ENCODE results near the gene MRPL52.

Gene MRPL52

GRCh38 chr14:22875003-22875747 lies 45.5 kb downstream of the MRPL52 start:
- Histone ChIP-seq H4K20me1 (ENCODE audit: low read depth, low read length) (no peaks in the 10 kb centered on the region), H3K36me3 (ENCODE audit: low read length) (no peaks in the 10 kb centered on the region), H3F3A (ENCODE audit: insufficient read depth) (peaks cover 12% of the 10 kb centered on the region), H3K27me3 (ENCODE audit: low read length) (no peaks in the 10 kb centered on the region), H3K27ac (ENCODE audit: low read depth, low read length) (no peak overlapping the region), H3K4me3 (ENCODE audit: insufficient read depth, low read length, poor library complexity, severe bottlenecking) (no peak overlapping the region), H3K4me2 (ENCODE audit: low read depth, low read length, poor library complexity, severe bottlenecking) (no peak overlapping the region), H3K9me3 (ENCODE audit: insufficient read depth, low read length) (no peaks in the 10 kb centered on the region), H3K9ac (ENCODE audit: low read length) (no peak overlapping the region), H3K79me2 (ENCODE audit: insufficient read depth, low read length) (peaks cover 7% of the 10 kb centered on the region; the same call in 1 of the 2 replicates), H3K9me2 (replicated peaks; ENCODE audit: insufficient read depth, low read length) (no peaks in the 10 kb centered on the region), H2AFZ (ENCODE audit: low read depth, low read length, severe bottlenecking) (no peak overlapping the region)
- TF ChIP-seq EZH2phosphoT487 (conservative IDR thresholded peaks at IDR 0.05; ENCODE audit: low read length), result no peak
- no peak for TF ChIP-seq CTCF (IDR thresholded peaks at IDR 0.05; ENCODE audit: insufficient read depth, low read length, poor library complexity, severe bottlenecking)

- Histone ChIP-seq H3K9ac (ENCODE audit: low read length) (no peak overlapping the region), H3K27ac (ENCODE audit: low read depth, low read length) (no peak overlapping the region), H4K20me1 (ENCODE audit: low read depth, low read length) (no peaks in the 10 kb centered on the region), H3K9me2 (replicated peaks; ENCODE audit: insufficient read depth, low read length) (no peaks in the 10 kb centered on the region), H3K4me3 (ENCODE audit: insufficient read depth, low read length, poor library complexity, severe bottlenecking) (no peak overlapping the region), H3K36me3 (ENCODE audit: low read length) (no peaks in the 10 kb centered on the region), H3K27me3 (ENCODE audit: low read length) (no peaks in the 10 kb centered on the region), H3K79me2 (ENCODE audit: insufficient read depth, low read length) (peaks cover 7% of the 10 kb centered on the region; the same call in 1 of the 2 replicates), H3K4me2 (ENCODE audit: low read depth, low read length, poor library complexity, severe bottlenecking) (no peak overlapping the region), H3F3A (ENCODE audit: insufficient read depth) (peaks cover 7% of the 10 kb centered on the region), H2AFZ (ENCODE audit: low read depth, low read length, severe bottlenecking) (no peak overlapping the region), H3K9me3 (ENCODE audit: insufficient read depth, low read length) (no peaks in the 10 kb centered on the region)
- no peak for TF ChIP-seq CTCF (IDR thresholded peaks at IDR 0.05; ENCODE audit: insufficient read depth, low read length, poor library complexity, severe bottlenecking)
- no peak for TF ChIP-seq EZH2phosphoT487 (conservative IDR thresholded peaks at IDR 0.05; ENCODE audit: low read length)
Observed at GRCh38 chr14:22875748-22876319, 46.1 kb downstream of the MRPL52 start.

GRCh38 chr14:22877000-22877501 lies 47.4 kb downstream of the MRPL52 start:
- Histone ChIP-seq H3F3A (ENCODE audit: insufficient read depth) (no peaks in the 10 kb centered on the region), H3K9ac (ENCODE audit: low read length) (no peak overlapping the region), H3K4me2 (ENCODE audit: low read depth, low read length, poor library complexity, severe bottlenecking) (no peak overlapping the region), H2AFZ (ENCODE audit: low read depth, low read length, severe bottlenecking) (no peak overlapping the region), H4K20me1 (ENCODE audit: low read depth, low read length) (no peaks in the 10 kb centered on the region), H3K27me3 (ENCODE audit: low read length) (no peaks in the 10 kb centered on the region), H3K36me3 (ENCODE audit: low read length) (no peaks in the 10 kb centered on the region), H3K9me3 (ENCODE audit: insufficient read depth, low read length) (no peaks in the 10 kb centered on the region), H3K9me2 (replicated peaks; ENCODE audit: insufficient read depth, low read length) (no peaks in the 10 kb centered on the region), H3K27ac (ENCODE audit: low read depth, low read length) (no peak overlapping the region), H3K79me2 (ENCODE audit: insufficient read depth, low read length) (peaks cover 7% of the 10 kb centered on the region; the same call in 1 of the 2 replicates), H3K4me3 (ENCODE audit: insufficient read depth, low read length, poor library complexity, severe bottlenecking) (no peak overlapping the region)
- no peak for TF ChIP-seq EZH2phosphoT487 (conservative IDR thresholded peaks at IDR 0.05; ENCODE audit: low read length)
- no peak for TF ChIP-seq CTCF (IDR thresholded peaks at IDR 0.05; ENCODE audit: insufficient read depth, low read length, poor library complexity, severe bottlenecking)

All from SU-DHL-6 (cell line).